A549 (cell line): ENCODE measurements around the gene CACNA2D2. TPM values are rescaled to one million over a fixed set of nuclear protein-coding genes. Genes with fewer than 3 reads are reported as not detected.
A peak's percentile ranks its signal among the peaks of the same experiment; 100 is the strongest.

Experiments used
- ATAC-seq, 2 experiments: fragments of 200-7000 bp in 1 of 2; fragments of >200 bp in 1 of 2; cut with Nextera tagmentation in 1 of 2; cut with Tn5 transposase in 1 of 2; 3 replicates each; pipeline versions ENCODE4 v1.8.0 to v1.9.1; 2018 to 2020; ENCODE audit warnings: mild to moderate bottlenecking in 1 of 2, moderate library complexity in 1 of 2
- CTCF ChIA-PET: fragments of 300-600 bp; sonication (Branson Sonifier 250); formaldehyde crosslinking; extraction: SDS; loops from one replicate; lab custom pipeline; 2021; ENCODE audit warnings: antibody characterized with exemption, inconsistent platforms; lab: Yijun Ruan, JAX
- POLR2A ChIA-PET: fragments of 350-600 bp; formaldehyde crosslinking; extraction: SDS; loops from one replicate; lab custom pipeline; 2021; ENCODE audit warnings: antibody characterized with exemption, inconsistent platforms; lab: Yijun Ruan, JAX
- DNase-seq, 2 experiments: peaks; one replicate each; pipeline versions ENCODE4 v3.0.0 to v3.0.0-alpha.2; 2011 to 2016; ENCODE audit warnings: low read depth in 1 of 2, low spot score in 1 of 2
- FAIRE-seq: peaks from 2 replicates; lab custom pipeline; 2011; peaks lifted over from hg19 to GRCh38; lab: Jason Lieb, UNC
- H3K27ac ChIP-seq, 2 experiments: fragments of >200 bp; sonication (Bioruptor Twin); formaldehyde crosslinking; 3 replicates each; pipeline ENCODE4 v1.5.1; 2016 to 2017
- H3K4me1 ChIP-seq: fragments of >200 bp; sonication (Bioruptor Twin); formaldehyde crosslinking; 3 replicates; pipeline ENCODE4 v1.6.1; 2016
- H3K4me2 ChIP-seq: fragments of >200 bp; sonication (Bioruptor Twin); formaldehyde crosslinking; 3 replicates; pipeline ENCODE4 v1.6.1; 2016
- H3K4me3 ChIP-seq: fragments of >200 bp; sonication (Bioruptor Twin); formaldehyde crosslinking; 3 replicates; pipeline ENCODE4 v1.5.1; 2016
- H3K9me3 ChIP-seq: fragments of >200 bp; sonication (Bioruptor Twin); formaldehyde crosslinking; 3 replicates; pipeline ENCODE4 v1.6.1; 2016
- CBX2 ChIP-seq: fragments of 200-600 bp; sonication (generic); IDR thresholded peaks from 2 replicates; pipeline ENCODE4 v1.6.1; 2016; ENCODE audit warnings: low read depth, mild to moderate bottlenecking, borderline replicate concordance
- FOSL2 ChIP-seq, 2 experiments: fragments of 450-650 bp in 1 of 2; fragments of >200 bp in 1 of 2; sonication (Bioruptor Twin) in 1 of 2; formaldehyde crosslinking; IDR thresholded peaks; 2 replicates each; pipeline versions ENCODE4 v1.5.0 to v1.6.1; 2016 to 2020; ENCODE audit warnings: mild to moderate bottlenecking in 1 of 2, moderate library complexity in 1 of 2
- HOXA7 ChIP-seq: fragments of 250-450 bp; sonication (Bioruptor Pico); IDR thresholded peaks from 2 replicates; pipeline ENCODE4 v1.5.0; 2020; ENCODE audit warnings: mild to moderate bottlenecking, moderate library complexity
- JUN ChIP-seq, 2 experiments: fragments of >200 bp; sonication (Bioruptor Twin); formaldehyde crosslinking; IDR thresholded peaks; 2 replicates in 1 of 2; 3 replicates in 1 of 2; pipeline ENCODE4 v1.6.1; 2016 to 2017
- MYC ChIP-seq: IDR thresholded peaks from 2 replicates; pipeline ENCODE4 v1.6.1; 2012; ENCODE audit warnings: mild to moderate bottlenecking, inconsistent platforms, low read length, improper control_type of control experiment, borderline replicate concordance
- NR3C1 ChIP-seq: fragments of >200 bp; sonication (Bioruptor Twin); formaldehyde crosslinking; IDR thresholded peaks from 3 replicates; pipeline ENCODE4 v1.6.1; 2017
- PHF8 ChIP-seq: fragments of 200-600 bp; sonication (generic); IDR thresholded peaks from 2 replicates; pipeline ENCODE4 v1.6.1; 2016; ENCODE audit warnings: low read depth, mild to moderate bottlenecking, antibody characterized with exemption, moderate library complexity, borderline replicate concordance
- POLR2AphosphoS2 ChIP-seq: conservative IDR thresholded peaks from 2 replicates; pipeline ENCODE4 v1.6.1; 2012; ENCODE audit warnings: low read length, improper control_type of control experiment, inconsistent platforms
- RARB ChIP-seq: fragments of 250-450 bp; sonication (Bioruptor Pico); IDR thresholded peaks from 2 replicates; pipeline ENCODE4 v1.8.0; 2021; ENCODE audit warnings: mild to moderate bottlenecking, moderate library complexity
- RCOR1 ChIP-seq: fragments of 150-350 bp; IDR thresholded peaks from 2 replicates; pipeline ENCODE4 v1.6.1; 2014; ENCODE audit warnings: antibody characterized with exemption, low read length, low read depth
- TFCP2L1 ChIP-seq: fragments of 250-450 bp; sonication (Bioruptor Pico); IDR thresholded peaks from 2 replicates; pipeline ENCODE4 v1.5.0; 2021; ENCODE audit warnings: mild to moderate bottlenecking
- ZC3H11A ChIP-seq: fragments of 450-650 bp; IDR thresholded peaks from 2 replicates; pipeline ENCODE4 v1.6.1; 2014; ENCODE audit warnings: antibody characterized with exemption, mild to moderate bottlenecking
- WGBS: methylation state at CpG from one replicate; pipeline ENCODE4 v1.1.6; 2017; ENCODE audit errors: missing lambda C conversion rate; 5-methylcytosine and 5-hydroxymethylcytosine counted together
- polyA plus RNA-seq, 4 experiments: library from polyadenylated mRNA; depleted of rRNA in 3 of 4; stranded (reverse); fragments of >200 nt; fragmentation: RNase III in 1 of 4; extraction: RNeasy Plus Mini Kit Qiagen cat#74134 plus additional on column Dnase treatment in 1 of 4; gene quantifications; 2 replicates in 3 of 4; 3 replicates in 1 of 4; pipeline ENCODE4 v1.2.3, GENCODE V29; 2011 to 2017
- TF ChIP-seq, protein P1 (sequence below): IDR thresholded peaks from 2 replicates; pipeline ENCODE4 v1.6.1; 2012
- TF ChIP-seq, protein P2 (sequence below): fragments of 200-600 bp; sonication (generic); IDR thresholded peaks from 2 replicates; pipeline ENCODE4 v1.6.1; 2016; ENCODE audit warnings: antibody characterized with exemption, mild to moderate bottlenecking, moderate library complexity

CACNA2D2 gene
- polyA plus RNA-seq, 2 of the 4 experiments (the other 2 are of a cell fraction) = 0.21 to 0.75 TPM

DNA sequence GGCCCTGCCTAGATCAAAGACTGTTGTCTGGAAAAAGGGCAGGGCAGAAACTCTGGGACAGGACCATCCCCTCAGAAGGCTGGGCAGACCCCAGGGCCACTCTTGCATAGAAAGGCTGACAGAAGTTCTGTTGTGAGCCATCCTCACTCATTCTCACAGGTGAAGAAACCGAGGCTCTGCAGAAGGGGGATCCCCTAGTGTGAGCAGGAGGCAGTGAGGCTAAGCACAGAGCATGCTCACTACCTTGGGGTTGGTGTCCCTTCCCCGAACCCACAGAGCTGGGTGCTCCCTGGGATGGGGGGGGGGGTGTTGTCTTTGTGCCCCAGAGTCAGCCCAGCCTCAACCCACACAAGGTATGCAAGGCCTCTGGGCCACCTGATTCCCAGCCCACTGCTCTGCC is 93.2 kb downstream of the CACNA2D2 start:
- ChIA-PET POLR2A (no interaction called here), CTCF (interaction anchor here (1.3 kb wide), 1 partner anchor 26 kb away, joined by 3 read pairs; no protein-coding TSS in a partner anchor)
- Histone ChIP-seq H3K9me3 (no peaks in the 10 kb centered on the region), H3K4me1 (no peaks in the 10 kb centered on the region), H3K4me3 (no peak overlapping the region), H3K4me2 (no peak overlapping the region), H3K27ac (no peak overlapping the region)
- DNase-seq (no peak), ATAC-seq (no peak), FAIRE-seq (no peak)
- 17% methylated on average over 1 of the region's 2 CpGs for WGBS
- TF ChIP-seq TFCP2L1 (CRISPR knock-in tag) = no peak
- no peak for TF ChIP-seq CBX2
- no peak for TF ChIP-seq NR3C1
- no peak for TF ChIP-seq MYC
- no peak for TF ChIP-seq RCOR1

DNA sequence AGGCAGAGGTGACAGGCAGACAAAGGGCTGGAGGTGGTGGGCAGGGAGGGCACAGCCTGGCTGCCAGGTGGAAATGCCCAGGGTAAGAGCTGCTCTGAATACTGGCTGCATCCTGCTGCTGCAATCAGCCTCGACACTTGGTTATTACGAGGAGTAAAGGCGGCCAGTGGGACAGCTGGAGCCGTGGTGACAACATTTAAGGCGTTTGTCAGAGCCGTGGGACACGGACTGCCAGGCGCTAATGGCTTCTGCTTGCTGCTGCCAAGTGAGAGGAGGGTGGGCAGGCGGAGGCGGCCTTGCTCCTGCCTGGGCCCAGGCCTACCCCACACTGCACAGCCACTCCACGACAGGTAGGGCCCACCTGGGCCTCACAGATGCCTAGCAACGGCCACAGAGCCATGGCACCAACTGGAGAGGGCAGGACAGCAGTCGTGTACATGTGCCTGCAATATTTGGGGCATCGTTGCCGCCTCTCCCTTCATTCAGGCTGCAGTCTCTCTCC is 94.9 kb downstream of the CACNA2D2 start:
- ChIA-PET CTCF (no interaction called here), POLR2A (no interaction called here)
- no peak for ATAC-seq
- H3K4me2 ChIP-seq = no peak overlapping the region
- WGBS = 12% methylated on average over 6 of the region's 15 CpGs
- H3K4me3 ChIP-seq = no peak overlapping the region
- FAIRE-seq = no peak
- TF ChIP-seq, protein P1, sequence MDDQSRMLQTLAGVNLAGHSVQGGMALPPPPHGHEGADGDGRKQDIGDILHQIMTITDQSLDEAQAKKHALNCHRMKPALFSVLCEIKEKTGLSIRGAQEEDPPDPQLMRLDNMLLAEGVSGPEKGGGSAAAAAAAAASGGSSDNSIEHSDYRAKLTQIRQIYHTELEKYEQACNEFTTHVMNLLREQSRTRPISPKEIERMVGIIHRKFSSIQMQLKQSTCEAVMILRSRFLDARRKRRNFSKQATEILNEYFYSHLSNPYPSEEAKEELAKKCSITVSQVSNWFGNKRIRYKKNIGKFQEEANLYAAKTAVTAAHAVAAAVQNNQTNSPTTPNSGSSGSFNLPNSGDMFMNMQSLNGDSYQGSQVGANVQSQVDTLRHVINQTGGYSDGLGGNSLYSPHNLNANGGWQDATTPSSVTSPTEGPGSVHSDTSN = no peak
- TF ChIP-seq ZC3H11A = no peak
- no peak for TF ChIP-seq HOXA7 (CRISPR knock-in tag)
- no peak for TF ChIP-seq POLR2AphosphoS2
- TF ChIP-seq RARB (CRISPR knock-in tag) = no peak
- H3K4me1 ChIP-seq = no peaks in the 10 kb centered on the region
- no peaks in the 10 kb centered on the region for H3K9me3 ChIP-seq
- no peak for DNase-seq
- H3K27ac ChIP-seq = no peak overlapping the region

DNA sequence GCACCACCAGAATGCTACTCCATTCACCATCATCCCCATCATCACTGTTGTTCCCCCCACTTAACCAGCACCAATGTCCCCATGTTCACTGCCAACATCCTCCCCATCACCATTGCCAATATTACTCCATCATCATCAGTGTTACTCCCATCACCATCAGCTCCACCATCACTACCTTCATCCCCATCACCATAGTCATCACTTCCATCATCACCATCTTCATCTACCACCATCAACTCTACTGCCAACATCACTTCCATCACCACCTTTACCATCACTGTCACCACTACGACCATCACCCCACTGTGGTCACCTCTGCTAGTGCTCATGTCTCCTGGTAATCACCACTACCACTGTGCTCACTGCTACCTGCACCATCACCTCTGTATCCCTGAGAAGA is 96.9 kb downstream of the CACNA2D2 start:
- CTCF ChIA-PET = no interaction called here
- no peak for DNase-seq
- Histone ChIP-seq H3K4me1 (no peaks in the 10 kb centered on the region), H3K4me3 (no peak overlapping the region), H3K9me3 (no peaks in the 10 kb centered on the region), H3K27ac (no peak overlapping the region), H3K4me2 (no peak overlapping the region)
- FAIRE-seq = no peak
- 7% methylated on average over 1 of the region's 1 CpG for WGBS
- no peak for TF ChIP-seq JUN (IDR thresholded peaks at IDR 0.05)
- no peak for TF ChIP-seq FOSL2 (IDR thresholded peaks at IDR 0.05)
- no peak for TF ChIP-seq FOSL2 (CRISPR knock-in tag; IDR thresholded peaks at IDR 0.05)
- POLR2A ChIA-PET = no interaction called here
- no peak for ATAC-seq

DNA sequence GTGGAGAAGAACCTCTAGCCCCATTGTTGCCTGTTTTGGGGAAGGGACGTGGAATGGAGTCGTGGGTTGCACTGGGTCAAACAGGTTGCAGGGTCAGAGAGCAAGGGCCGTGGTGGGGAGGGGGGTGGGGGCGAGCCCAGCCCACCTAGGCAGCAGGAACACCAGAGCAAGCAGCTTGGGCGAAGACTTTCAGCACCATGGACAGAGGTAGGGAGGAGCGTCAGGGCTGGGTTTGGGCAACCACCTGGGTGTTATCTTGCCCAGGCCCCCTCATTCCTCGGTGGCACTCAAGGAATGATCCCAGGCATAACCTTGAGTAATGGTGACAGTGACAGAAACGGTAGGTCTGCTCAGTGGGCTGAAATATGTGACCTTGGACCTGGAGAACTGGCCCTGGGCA is 98.2 kb downstream of the CACNA2D2 start:
- Histone ChIP-seq H3K4me2 (no peak overlapping the region), H3K27ac (no peak overlapping the region), H3K4me3 (no peak overlapping the region), H3K4me1 (no peaks in the 10 kb centered on the region), H3K9me3 (no peaks in the 10 kb centered on the region)
- ATAC-seq (no peak), DNase-seq (no peak), FAIRE-seq (no peak)
- TF ChIP-seq PHF8 = no peak
- TF ChIP-seq, protein P2, sequence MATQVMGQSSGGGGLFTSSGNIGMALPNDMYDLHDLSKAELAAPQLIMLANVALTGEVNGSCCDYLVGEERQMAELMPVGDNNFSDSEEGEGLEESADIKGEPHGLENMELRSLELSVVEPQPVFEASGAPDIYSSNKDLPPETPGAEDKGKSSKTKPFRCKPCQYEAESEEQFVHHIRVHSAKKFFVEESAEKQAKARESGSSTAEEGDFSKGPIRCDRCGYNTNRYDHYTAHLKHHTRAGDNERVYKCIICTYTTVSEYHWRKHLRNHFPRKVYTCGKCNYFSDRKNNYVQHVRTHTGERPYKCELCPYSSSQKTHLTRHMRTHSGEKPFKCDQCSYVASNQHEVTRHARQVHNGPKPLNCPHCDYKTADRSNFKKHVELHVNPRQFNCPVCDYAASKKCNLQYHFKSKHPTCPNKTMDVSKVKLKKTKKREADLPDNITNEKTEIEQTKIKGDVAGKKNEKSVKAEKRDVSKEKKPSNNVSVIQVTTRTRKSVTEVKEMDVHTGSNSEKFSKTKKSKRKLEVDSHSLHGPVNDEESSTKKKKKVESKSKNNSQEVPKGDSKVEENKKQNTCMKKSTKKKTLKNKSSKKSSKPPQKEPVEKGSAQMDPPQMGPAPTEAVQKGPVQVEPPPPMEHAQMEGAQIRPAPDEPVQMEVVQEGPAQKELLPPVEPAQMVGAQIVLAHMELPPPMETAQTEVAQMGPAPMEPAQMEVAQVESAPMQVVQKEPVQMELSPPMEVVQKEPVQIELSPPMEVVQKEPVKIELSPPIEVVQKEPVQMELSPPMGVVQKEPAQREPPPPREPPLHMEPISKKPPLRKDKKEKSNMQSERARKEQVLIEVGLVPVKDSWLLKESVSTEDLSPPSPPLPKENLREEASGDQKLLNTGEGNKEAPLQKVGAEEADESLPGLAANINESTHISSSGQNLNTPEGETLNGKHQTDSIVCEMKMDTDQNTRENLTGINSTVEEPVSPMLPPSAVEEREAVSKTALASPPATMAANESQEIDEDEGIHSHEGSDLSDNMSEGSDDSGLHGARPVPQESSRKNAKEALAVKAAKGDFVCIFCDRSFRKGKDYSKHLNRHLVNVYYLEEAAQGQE = peak; percentile 91
- WGBS = 21% methylated on average over 6 of the region's 8 CpGs
- ChIA-PET POLR2A (no interaction called here), CTCF (no interaction called here)
